GM12878 (cell line): Measurements from ENCODE around the gene UAP1L1. TPM values are rescaled to one million over a fixed set of nuclear protein-coding genes. Genes with fewer than 3 reads are reported as not detected.

Experiments used
- ATAC-seq: fragments of 200-7000 bp; cut with Tn5 transposase; 3 replicates; pipeline ENCODE4 v1.9.1; 2020; ENCODE audit warnings: mild to moderate bottlenecking, moderate library complexity
- BruUV-seq: library from RNA; stranded (reverse); fragments of 400-500 nt; replicated peaks from 2 replicates; lab custom pipeline; 2021; lab: Mats Ljungman, UMichigan
- CTCF ChIA-PET: fragments of 300-600 bp; sonication (Branson Sonifier 250); formaldehyde crosslinking; extraction: SDS; loops from one replicate; lab custom pipeline; 2021; ENCODE audit warnings: inconsistent platforms; lab: Yijun Ruan, JAX
- POLR2A ChIA-PET: fragments of 350-600 bp; formaldehyde crosslinking; extraction: SDS; loops from one replicate; lab custom pipeline; 2021; ENCODE audit warnings: inconsistent platforms; lab: Charles Lee
- RAD21 ChIA-PET: fragments of 300-600 bp; sonication (Branson Sonifier 250); formaldehyde crosslinking; loops from one replicate; lab custom pipeline; 2023; ENCODE audit warnings: antibody characterized with exemption; ENCODE audit not compliant: unreplicated experiment; lab: Charles Lee
- SMC1A ChIA-PET: fragments of 300-600 bp; sonication (Branson Sonifier 250); formaldehyde crosslinking; loops from one replicate; lab custom pipeline; 2023; ENCODE audit not compliant: unreplicated experiment, uncharacterized antibody; lab: Charles Lee
- DNase-seq: peaks from one replicate; pipeline ENCODE4 v3.0.0-alpha.2; 2011; ENCODE audit warnings: low read depth, low spot score
- FAIRE-seq: peaks from 3 replicates; lab custom pipeline; 2011; peaks lifted over from hg19 to GRCh38; lab: Jason Lieb, UNC
- H2AFZ ChIP-seq: 2 replicates; pipeline ENCODE4 v1.6.0; 2011; ENCODE audit warnings: low read depth, low read length, control low read depth; ENCODE audit not compliant: control insufficient read depth
- H3K27ac ChIP-seq: 2 replicates; pipeline ENCODE4 v1.5.1; 2011; ENCODE audit warnings: control low read depth; ENCODE audit not compliant: control insufficient read depth, insufficient read depth
- H3K27me3 ChIP-seq, 2 experiments: replicated peaks in 1 of 2; 2 replicates each; pipeline versions ENCODE4 v1.6.0 to v1.6.1; 2011; ENCODE audit warnings: low read length in 1 of 2; ENCODE audit not compliant: control insufficient read depth in 2 of 2, insufficient read depth in 2 of 2
- H3K36me3 ChIP-seq, 2 experiments: 2 replicates each; pipeline ENCODE4 v1.5.1; 2011; ENCODE audit warnings: low read length in 1 of 2; ENCODE audit not compliant: control insufficient read depth in 2 of 2, insufficient read depth in 2 of 2
- H3K4me1 ChIP-seq: 2 replicates; pipeline ENCODE4 v1.6.1; 2011; ENCODE audit warnings: mild to moderate bottlenecking, low read length, moderate library complexity, mixed read lengths; ENCODE audit not compliant: control insufficient read depth, insufficient read depth
- H3K4me2 ChIP-seq: 2 replicates; pipeline ENCODE4 v1.6.0; 2011; ENCODE audit warnings: control low read depth; ENCODE audit not compliant: control insufficient read depth, insufficient read depth
- H3K4me3 ChIP-seq: fragments of 200-600 bp; sonication (generic); 2 replicates; pipeline ENCODE4 v1.5.1; 2016
- H3K79me2 ChIP-seq: 2 replicates; pipeline ENCODE4 v1.6.0; 2011; ENCODE audit warnings: low read length; ENCODE audit not compliant: control insufficient read depth, insufficient read depth
- H3K9ac ChIP-seq: 2 replicates; pipeline ENCODE4 v1.8.0; 2011; ENCODE audit warnings: low read length, control low read depth, mixed read lengths; ENCODE audit not compliant: control insufficient read depth, insufficient read depth
- H3K9me3 ChIP-seq: replicated peaks from 3 replicates; pipeline ENCODE4 v1.5.1; 2011; ENCODE audit warnings: mild to moderate bottlenecking, low read length; ENCODE audit not compliant: control insufficient read depth, insufficient read depth
- H4K20me1 ChIP-seq: 2 replicates; pipeline ENCODE4 v1.6.0; 2011; ENCODE audit not compliant: control insufficient read depth, insufficient read depth
- BMI1 ChIP-seq: fragments of 450-650 bp; IDR thresholded peaks from 2 replicates; pipeline ENCODE4 v1.6.1; 2016; ENCODE audit warnings: mild to moderate bottlenecking, moderate library complexity, borderline replicate concordance
- CHD1 ChIP-seq: IDR thresholded peaks from 2 replicates; pipeline ENCODE4 v1.6.1; 2012; ENCODE audit warnings: low read depth, low read length, improper control_type of control experiment
- MEF2B ChIP-seq: fragments of 450-650 bp; IDR thresholded peaks from 2 replicates; pipeline ENCODE4 v1.6.1; 2018; ENCODE audit warnings: mild to moderate bottlenecking, moderate library complexity; ENCODE audit not compliant: partially characterized antibody, poor library complexity, severe bottlenecking
- MTA2 ChIP-seq: fragments of 450-650 bp; IDR thresholded peaks from 2 replicates; pipeline ENCODE4 v1.6.1; 2016; ENCODE audit warnings: low read depth, mild to moderate bottlenecking, moderate library complexity
- RFX5 ChIP-seq: IDR thresholded peaks from 2 replicates; pipeline ENCODE4 v1.6.1; 2011; ENCODE audit warnings: low read depth, low read length, improper control_type of control experiment
- SREBF2 ChIP-seq: IDR thresholded peaks from 2 replicates; pipeline ENCODE4 v1.6.1; 2012; ENCODE audit warnings: mild to moderate bottlenecking, low read length
- ZBTB11 ChIP-seq: fragments of 450-650 bp; formaldehyde crosslinking; IDR thresholded peaks from 2 replicates; pipeline ENCODE4 v1.5.0; 2022; ENCODE audit warnings: mild to moderate bottlenecking, missing genetic modification characterization
- ZSCAN29 ChIP-seq: fragments of 450-650 bp; IDR thresholded peaks from 2 replicates; pipeline ENCODE4 v1.6.1; 2017; ENCODE audit warnings: mild to moderate bottlenecking, moderate library complexity
- WGBS: methylation state at CpG from one replicate; pipeline ENCODE4 v1.1.6; 2016; ENCODE audit warnings: low lambda C conversion rate; ENCODE audit not compliant: insufficient replicate concordance, insufficient coverage; ENCODE audit errors: missing lambda C conversion rate; 5-methylcytosine and 5-hydroxymethylcytosine counted together
- in situ Hi-C: fragments of 300-500 bp; cut with MboI; formaldehyde crosslinking; loops from 9 replicates; pipeline ENCODE4 v1.14.3; 2018; ENCODE audit warnings: mixed read lengths
- intact Hi-C: fragments of 100-400 bp; cut with micrococcal nuclease; formaldehyde crosslinking; loops from one replicate; pipeline ENCODE4 v1.14.2; 2022; ENCODE audit not compliant: unreplicated experiment
- polyA plus RNA-seq, 11 experiments: library from polyadenylated mRNA; depleted of rRNA in 4 of 11; unstranded in 6 of 11; stranded (reverse) in 5 of 11; fragments of >200 nt; fragmentation: Nextera tagmentation in 4 of 11; fragmentation: Illumina TruSeq in 1 of 11; extraction: Ambion mirVana in 4 of 11; extraction: Trizol in 1 of 11; gene quantifications; 1 replicate in 1 of 11; 2 replicates in 10 of 11; pipeline versions ENCODE4 v1.2.1 to v1.2.3, GENCODE V29; 2011 to 2016; ENCODE audit warnings: inconsistent platforms in 2 of 11, missing spikeins in 2 of 11, low read depth in 1 of 11
- total RNA-seq, 4 experiments: library from RNA; depleted of rRNA in 3 of 4; stranded (reverse); fragments of >200 nt in 3 of 4; fragmentation: Illumina TruSeq in 1 of 4; extraction: Trizol in 1 of 4; gene quantifications; 2 replicates each; pipeline versions ENCODE4 v1.2.1 to v1.2.3, GENCODE V29; 2013 to 2021

The UAP1L1 gene
- total and polyA plus RNA-seq, 10 of the 15 experiments (the other 5 are each of a cell fraction or from before 2014, with no cell fraction given) = 0.29 to 15.7 (median 5.8) TPM

- no peaks in the 10 kb centered on the region for H3K79me2 ChIP-seq
- FAIRE-seq (no peak), ATAC-seq (no peak), DNase-seq (no peak)
- H3K4me2 ChIP-seq = no peak overlapping the region
- RAD21 ChIA-PET = interaction anchor here (1.0 to 1.1 kb wide), 3 partner anchors 12 to 22 kb away, joined by 3 to 4 read pairs (median 3); partner anchors contain the start of gene UAP1L1
- no peaks in the 10 kb centered on the region for H3K36me3 ChIP-seq
- no peak for TF ChIP-seq SREBF2
- H3K9me3 ChIP-seq = no peaks in the 10 kb centered on the region
- no peaks in the 10 kb centered on the region for H4K20me1 ChIP-seq
- CTCF ChIA-PET = interaction anchor here (1.1 to 2.0 kb wide), 4 partner anchors 8 to 26 kb away, joined by 3 to 6 read pairs (median 5); no protein-coding TSS in a partner anchor
- BruUV-seq = no TSS peak
- H3K27me3 ChIP-seq = peaks cover 6 to 13% of the 10 kb centered on the region in 2 experiments; a peak in 3 of 4 replicates
- H3K27ac ChIP-seq = no peak overlapping the region
- WGBS = 60% methylated on average over 28 of the region's 28 CpGs
- intact Hi-C loops = no loop called here
- no peaks in the 10 kb centered on the region for H3K4me1 ChIP-seq
- H3K4me3 ChIP-seq = no peak overlapping the region
- SMC1A ChIA-PET = no interaction called here
- no peak overlapping the region for H3K9ac ChIP-seq
- POLR2A ChIA-PET = interaction anchor here (0.5 to 0.7 kb wide), 2 partner anchors 14 to 17 kb away, joined by 3 to 4 read pairs; no protein-coding TSS in a partner anchor
- in situ Hi-C loops = no loop called here
- H2AFZ ChIP-seq = no peak overlapping the region
Observed at GRCh38 chr9:137055385-137056364, 21.6 kb upstream of the UAP1L1 start.

- TF ChIP-seq RFX5 (no peak), MEF2B (no peak), ZSCAN29 (no peak), ZBTB11 (CRISPR knock-in tag) (no peak), BMI1 (no peak), MTA2 (no peak), CHD1 (no peak)
- no peaks in the 10 kb centered on the region for H3K9me3 ChIP-seq
- H2AFZ ChIP-seq = no peak overlapping the region
- H3K79me2 ChIP-seq = no peaks in the 10 kb centered on the region
- in situ Hi-C loops = no loop called here
- no peaks in the 10 kb centered on the region for H3K36me3 ChIP-seq
- no peak overlapping the region for H3K27ac ChIP-seq
- ChIA-PET CTCF (interaction anchor here (1.5 to 2.1 kb wide), 4 partner anchors 10 to 28 kb away, joined by 4 to 10 read pairs (median 6); partner anchors contain the start of gene NPDC1), SMC1A (no interaction called here), POLR2A (no interaction called here), RAD21 (no interaction called here)
- peaks cover 6 to 13% of the 10 kb centered on the region in 2 experiments; a peak in 3 of 4 replicates for H3K27me3 ChIP-seq
- no peaks in the 10 kb centered on the region for H3K4me1 ChIP-seq
- H3K4me2 ChIP-seq = no peak overlapping the region
- ATAC-seq (no peak), FAIRE-seq (no peak), DNase-seq (no peak)
- no TSS peak for BruUV-seq
- WGBS = 50% methylated on average over 17 of the region's 17 CpGs
- no peaks in the 10 kb centered on the region for H4K20me1 ChIP-seq
- H3K4me3 ChIP-seq = no peak overlapping the region
- intact Hi-C loops = no loop called here
- no peak overlapping the region for H3K9ac ChIP-seq
Observed at GRCh38 chr9:137056739-137057415, 20.4 kb upstream of the UAP1L1 start.
